Mesothelial cell of epicardium (in vitro differentiated cells): ENCODE data around the gene CRTC3. TPM values are rescaled to one million over a fixed set of nuclear protein-coding genes. Genes with fewer than 3 reads are reported as not detected.
"Not testable (repeated sequence)": the region's sequence is repeated elsewhere in the genome, so short reads cannot be mapped to it uniquely, and the experiment has no call there.

Experiments
- DNase-seq, 2 experiments: peaks; one replicate each; pipeline ENCODE4 v3.0.0; 2021; ENCODE audit warnings: low spot score in 2 of 2; ENCODE audit not compliant: unreplicated experiment in 2 of 2
- H3K27ac Mint-ChIP-seq: 2 replicates; pipeline ENCODE4 v1.8.0; 2021; ENCODE audit warnings: mixed read lengths
- H3K27me3 Mint-ChIP-seq: 2 replicates; pipeline ENCODE4 v1.8.0; 2021; ENCODE audit warnings: low read depth, mixed read lengths
- H3K36me3 Mint-ChIP-seq: 2 replicates; pipeline ENCODE4 v1.8.0; 2021; ENCODE audit warnings: mixed read lengths
- H3K4me1 Mint-ChIP-seq: 2 replicates; pipeline ENCODE4 v1.8.0; 2021; ENCODE audit warnings: mixed read lengths
- H3K4me3 Mint-ChIP-seq: 2 replicates; pipeline ENCODE4 v1.8.0; 2021; ENCODE audit warnings: mild to moderate bottlenecking, moderate library complexity, mixed read lengths
- H3K9me3 Mint-ChIP-seq: 2 replicates; pipeline ENCODE4 v1.8.0; 2021; ENCODE audit warnings: mixed read lengths
- CTCF ChIP-seq: fragments of 200-600 bp; sonication (generic); IDR thresholded peaks from one replicate; pipeline ENCODE4 v1.5.0; 2021; ENCODE audit warnings: antibody characterized with exemption; ENCODE audit not compliant: unreplicated experiment
- total RNA-seq: library from RNA; stranded (reverse); gene quantifications from 3 replicates; pipeline ENCODE4 v1.2.1, GENCODE V29; 2021

Gene CRTC3
- total RNA-seq, 1 donor from 2014 or later = 56.6 TPM

GRCh38 chr15:90512981-90513380 lies 16.7 kb upstream of the CRTC3 start:
- Mint-ChIP-seq H3K27me3 (no peaks in the 10 kb centered on the region), H3K36me3 (no peaks in the 10 kb centered on the region), H3K9me3 (peaks cover 7% of the 10 kb centered on the region), H3K4me1 (no peaks in the 10 kb centered on the region), H3K27ac (no peak overlapping the region), H3K4me3 (no peak overlapping the region)
- no peak for DNase-seq
- no peak for TF ChIP-seq CTCF

GRCh38 chr15:90513448-90513847 lies 16.3 kb upstream of the CRTC3 start:
- Mint-ChIP-seq H3K27ac (no peak overlapping the region), H3K4me3 (no peak overlapping the region), H3K36me3 (no peaks in the 10 kb centered on the region), H3K4me1 (no peaks in the 10 kb centered on the region), H3K9me3 (peaks cover 7% of the 10 kb centered on the region), H3K27me3 (no peaks in the 10 kb centered on the region)
- no peak for DNase-seq
- no peak for TF ChIP-seq CTCF

GRCh38 chr15:90513893-90514292 lies 15.8 kb upstream of the CRTC3 start:
- H3K4me1 Mint-ChIP-seq, H3K27ac Mint-ChIP-seq, H3K4me3 Mint-ChIP-seq, DNase-seq, H3K36me3 Mint-ChIP-seq, H3K9me3 Mint-ChIP-seq, H3K27me3 Mint-ChIP-seq: not testable (repeated sequence)

- Mint-ChIP-seq H3K36me3 (no peaks in the 10 kb centered on the region), H3K27me3 (no peaks in the 10 kb centered on the region), H3K9me3 (no peaks in the 10 kb centered on the region), H3K4me1 (no peaks in the 10 kb centered on the region), H3K4me3 (no peak overlapping the region), H3K27ac (no peak overlapping the region)
- TF ChIP-seq CTCF = no peak
- no peak for DNase-seq
Observed at GRCh38 chr15:90519688-90520087, 10.0 kb upstream of the CRTC3 start.

GRCh38 chr15:90520365-90520764 lies 9.4 kb upstream of the CRTC3 start:
- DNase-seq = no peak
- H3K36me3 Mint-ChIP-seq = no peaks in the 10 kb centered on the region

GRCh38 chr15:90523373-90523772 lies 6.3 kb upstream of the CRTC3 start:
- no peak for TF ChIP-seq CTCF
- Mint-ChIP-seq H3K4me3 (no peak overlapping the region), H3K27ac (no peak overlapping the region), H3K9me3 (no peaks in the 10 kb centered on the region), H3K27me3 (no peaks in the 10 kb centered on the region), H3K36me3 (no peaks in the 10 kb centered on the region), H3K4me1 (peaks cover under 1% of the 10 kb centered on the region)
- DNase-seq = no peak

More at GRCh38 chr15:90520365-90520764, 9.4 kb upstream of the CRTC3 start:
- no peaks in the 10 kb centered on the region for H3K9me3 Mint-ChIP-seq
- H3K27ac Mint-ChIP-seq = no peak overlapping the region
- H3K4me3 Mint-ChIP-seq = no peak overlapping the region
- no peak for TF ChIP-seq CTCF
- H3K27me3 Mint-ChIP-seq = no peaks in the 10 kb centered on the region
- no peaks in the 10 kb centered on the region for H3K4me1 Mint-ChIP-seq

- not testable (repeated sequence) for H3K27ac Mint-ChIP-seq, H3K4me1 Mint-ChIP-seq, H3K9me3 Mint-ChIP-seq, H3K4me3 Mint-ChIP-seq, DNase-seq, H3K27me3 Mint-ChIP-seq, H3K36me3 Mint-ChIP-seq
Observed at GRCh38 chr15:90524018-90524803, 5.5 kb upstream of the CRTC3 start.
